NCI-H1694 treated with DMSO at 0.1 percent for 48 hours (cell line): Measurements from ENCODE around the gene ZBTB20.
A peak's percentile ranks its signal among the peaks of the same experiment; 100 is the strongest.

ENCODE experiments used
- DNase-seq: peaks from one replicate; lab custom pipeline; 2025; lab: John Stamatoyannopoulos, UW

Gene ZBTB20

DNA sequence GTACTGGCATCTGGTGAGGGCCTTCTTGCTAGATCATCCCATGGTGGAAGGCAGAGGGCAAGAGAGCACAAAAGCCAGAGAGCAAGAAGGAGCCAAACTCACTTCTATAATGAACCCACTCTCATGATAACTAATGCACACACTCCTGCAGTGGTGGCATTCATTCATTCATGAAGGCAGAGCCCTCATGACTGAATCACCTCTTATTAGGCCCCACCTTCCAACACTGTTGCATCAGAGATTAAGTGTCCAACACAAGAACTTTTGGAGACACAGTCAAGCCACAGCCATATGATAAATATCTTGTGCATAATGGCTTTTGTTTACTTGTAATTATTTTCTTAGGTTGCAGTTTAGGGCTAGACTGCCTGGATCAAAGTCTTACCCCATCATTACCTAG, 670.6 kb downstream of the ZBTB20 start:
- no peak for DNase-seq

DNA sequence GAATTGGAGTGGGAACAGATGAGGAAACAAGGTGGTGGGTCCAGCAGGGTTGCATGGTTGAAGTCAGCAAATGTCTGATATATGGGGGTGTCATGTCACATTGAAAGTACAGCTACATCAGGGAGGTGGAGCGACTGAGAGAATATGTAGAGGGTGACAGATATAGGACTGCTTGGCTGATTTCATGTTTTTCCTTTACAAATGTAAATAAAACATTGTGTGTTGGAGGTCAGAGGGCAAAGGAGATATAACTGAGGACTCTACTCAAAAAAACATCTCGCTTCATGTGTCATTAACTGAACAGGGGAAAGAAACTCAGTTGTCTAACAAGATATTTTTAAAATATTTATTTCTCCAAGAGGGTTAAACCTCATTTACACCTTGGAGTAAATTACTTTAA, 675.6 kb downstream of the ZBTB20 start:
- DNase-seq: no peak

DNA sequence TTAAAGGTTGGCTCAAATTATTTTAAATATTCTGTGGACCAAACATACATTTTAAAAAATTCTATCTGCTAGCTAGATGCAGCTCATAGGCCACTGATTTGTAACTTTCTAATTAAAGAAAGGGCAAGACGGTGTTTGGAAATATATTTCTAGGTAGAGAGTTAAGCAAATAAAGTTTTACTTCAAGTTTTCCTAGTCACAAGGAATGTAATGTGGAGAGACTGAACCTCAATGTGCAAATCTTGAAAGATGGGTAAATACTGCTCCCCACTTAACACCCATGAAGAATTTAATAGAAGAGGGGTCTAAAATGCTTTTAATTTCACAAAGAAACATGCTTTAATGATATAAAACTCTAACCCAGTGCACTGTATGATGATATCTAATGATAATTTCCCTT, 678.0 kb downstream of the ZBTB20 start:
- no peak for DNase-seq

DNA sequence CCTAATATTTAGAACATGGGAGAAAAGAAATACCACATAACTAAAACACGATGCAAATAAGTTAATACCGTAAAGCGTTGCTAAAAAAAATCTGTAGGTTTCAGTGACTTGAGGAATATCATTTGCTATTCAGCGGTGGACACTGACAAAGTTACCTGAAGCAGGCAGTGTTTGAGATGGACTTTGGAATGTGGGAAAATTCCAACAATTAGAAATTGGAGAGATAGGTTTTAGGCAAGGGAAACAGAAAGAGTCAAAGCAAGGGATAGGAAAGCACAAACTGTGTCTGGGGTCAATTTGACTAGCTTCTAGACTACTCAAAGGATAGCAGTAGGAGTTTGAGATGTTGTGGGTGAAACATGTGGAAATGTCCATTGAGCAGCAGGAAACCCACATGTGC, 680.3 kb downstream of the ZBTB20 start:
- no peak for DNase-seq

GRCh38 chr3:114466251-114466650, 680.8 kb downstream of the ZBTB20 start:
- no peak for DNase-seq

DNA sequence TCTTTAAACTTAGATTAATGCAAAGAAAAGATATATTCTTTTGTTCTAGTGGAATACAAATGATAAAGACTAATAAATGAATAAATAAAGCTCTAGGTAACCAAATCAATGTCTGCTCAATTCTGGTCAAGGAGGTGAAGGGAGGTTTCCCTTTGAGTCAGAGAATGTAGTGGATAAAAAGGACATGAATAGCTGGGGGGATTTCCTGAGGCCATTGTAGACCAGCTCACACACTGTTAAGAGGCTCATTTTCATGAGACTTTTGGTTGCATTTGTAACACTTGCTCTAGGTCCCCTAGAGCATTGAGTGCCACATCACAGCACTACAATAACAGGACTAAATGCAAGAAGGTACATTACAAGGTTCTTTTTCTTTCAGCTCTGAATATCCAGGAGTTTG, 682.5 kb downstream of the ZBTB20 start:
- DNase-seq: no peak

DNA sequence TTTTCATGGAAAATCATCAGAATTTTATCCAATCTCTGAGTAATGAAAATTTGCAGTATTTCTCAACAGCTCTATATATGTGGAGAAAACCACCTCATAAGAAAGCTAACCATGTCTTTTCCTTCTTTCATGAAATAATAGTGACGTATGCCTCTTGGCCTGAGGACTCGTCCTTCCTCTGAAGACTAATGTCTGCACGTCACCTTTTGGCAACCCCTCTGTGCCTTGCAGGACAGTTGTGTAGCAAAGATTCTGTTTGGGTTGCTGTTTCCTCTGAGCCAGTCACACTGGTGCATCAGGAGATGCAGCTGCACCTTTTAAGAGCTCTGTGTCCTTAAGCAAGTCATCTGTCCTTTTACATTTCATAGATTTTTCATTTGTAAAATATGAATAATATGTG, 684.3 kb downstream of the ZBTB20 start:
- DNase-seq: no peak

GRCh38 chr3:114460459-114460858, 686.6 kb downstream of the ZBTB20 start:
- no peak for DNase-seq

DNA sequence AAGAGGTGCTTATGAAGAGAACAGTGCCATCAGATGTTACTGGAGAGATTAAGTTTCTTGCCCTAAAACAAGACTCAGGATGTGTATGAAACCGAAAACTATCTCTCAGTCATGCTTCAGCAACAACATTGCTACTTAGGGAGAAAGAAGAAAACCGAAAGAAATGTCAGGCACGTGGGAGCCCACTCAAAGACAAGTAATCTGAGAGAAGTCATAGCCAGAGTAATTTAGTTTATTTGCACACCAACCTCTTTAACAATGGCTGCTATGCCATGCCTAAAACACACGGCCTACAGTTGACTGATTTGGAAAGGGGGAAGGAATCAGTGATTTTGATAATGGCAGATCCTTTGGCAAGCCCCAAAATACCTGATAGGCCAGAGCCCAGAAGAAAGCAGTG, 690.3 kb downstream of the ZBTB20 start:
- DNase-seq: no peak

GRCh38 chr3:114455432-114455831, 691.7 kb downstream of the ZBTB20 start:
- DNase-seq: no peak

DNA sequence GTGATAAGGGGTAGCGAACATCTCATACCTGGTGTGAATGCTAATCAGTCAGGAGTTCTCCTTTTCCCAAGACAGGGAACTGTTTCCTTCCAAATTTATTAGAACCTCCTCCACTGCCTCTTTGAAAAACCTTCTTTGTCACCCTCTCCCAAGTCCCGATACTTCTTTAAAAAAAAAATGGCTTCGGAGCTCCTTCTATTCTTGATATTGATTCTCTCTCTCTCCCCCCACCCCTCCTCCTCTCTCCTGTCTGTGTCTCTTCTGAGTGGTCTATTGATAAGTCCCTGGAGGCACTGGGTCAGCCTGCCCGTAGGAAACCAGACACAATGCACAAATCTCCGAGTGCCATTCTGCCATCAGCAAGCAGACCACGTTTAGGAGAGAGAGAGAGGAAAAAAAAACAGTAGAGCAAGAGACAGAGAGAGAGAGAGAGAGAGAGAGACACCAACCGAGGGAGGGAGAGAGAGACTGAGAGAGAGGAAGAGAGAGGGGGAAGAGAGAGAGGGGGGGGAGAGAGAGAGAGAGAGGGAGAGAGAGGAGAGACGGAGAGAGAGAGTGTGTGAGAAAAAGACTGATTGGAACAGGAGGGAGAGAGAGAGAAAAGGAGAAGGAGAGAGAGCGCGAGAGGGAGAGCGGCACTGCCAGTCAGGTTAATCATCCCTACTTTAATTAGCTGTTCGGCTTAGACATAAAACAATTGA, 692.4 kb downstream of the ZBTB20 start:
- DNase-seq: peak; percentile 37

- peak; percentile 36 for DNase-seq
Observed at GRCh38 chr3:114453361-114453780, 693.7 kb downstream of the ZBTB20 start.

DNA sequence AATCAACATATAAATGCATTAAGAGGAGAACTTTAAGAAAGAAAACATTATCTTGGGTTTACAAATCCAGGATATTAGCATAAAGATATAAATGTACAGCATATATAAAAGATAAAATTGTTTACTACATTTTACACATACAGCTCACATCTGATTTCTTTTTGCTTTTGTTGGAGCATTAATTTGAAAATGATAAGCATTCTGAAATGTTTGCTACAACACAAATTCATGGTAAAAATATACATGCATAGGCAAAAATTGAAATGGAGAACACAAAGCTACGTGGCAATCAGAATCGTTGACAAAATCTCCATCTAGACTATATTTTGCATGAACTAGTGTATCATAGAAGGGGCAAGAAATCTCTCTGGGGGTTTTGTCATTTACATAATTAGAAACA, 694.2 kb downstream of the ZBTB20 start:
- DNase-seq: peak; percentile 30

GRCh38 chr3:114452256-114452655, 694.8 kb downstream of the ZBTB20 start:
- DNase-seq: peak; percentile 14

DNA sequence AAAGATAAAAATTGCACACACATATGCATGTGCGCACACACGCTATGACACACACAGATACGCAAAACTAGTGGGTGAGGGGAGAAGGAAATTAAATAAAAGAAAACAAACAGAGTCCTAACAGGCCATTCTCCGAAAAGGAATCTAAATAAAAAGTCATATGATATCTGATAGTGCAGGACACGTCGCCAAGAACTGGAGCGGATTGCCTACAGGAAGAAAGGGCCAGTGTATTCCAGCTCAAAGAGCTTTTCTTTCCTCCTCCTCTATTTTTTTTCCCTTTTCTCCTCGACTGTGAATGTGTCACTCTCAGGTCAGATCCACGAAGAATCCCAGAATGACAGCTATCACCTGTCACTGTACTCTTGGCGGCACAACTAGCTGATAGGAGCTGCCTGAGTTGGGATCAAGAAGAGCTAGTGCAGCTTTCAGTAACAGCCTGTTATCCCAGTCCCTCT, 695.5 kb downstream of the ZBTB20 start:
- peak; percentile 33 for DNase-seq

DNA sequence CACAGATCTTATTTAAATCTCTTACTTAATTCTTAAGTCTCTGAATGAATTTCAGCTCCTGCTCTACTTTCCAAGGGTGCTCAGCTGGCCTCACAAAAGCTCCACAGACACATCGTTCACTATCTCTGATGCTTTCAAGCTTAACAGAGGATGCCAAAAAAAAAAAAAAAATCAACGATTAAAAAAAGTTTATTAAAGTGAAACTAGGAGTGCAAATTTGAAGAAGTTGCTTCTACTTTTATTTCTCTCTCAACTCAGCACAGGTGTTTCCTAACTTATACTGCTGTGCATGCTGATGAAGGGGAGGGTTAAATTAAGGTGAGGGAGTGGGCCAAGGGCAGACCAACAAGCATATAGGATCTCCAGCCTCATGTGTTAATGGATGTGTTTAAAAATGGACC, 696.0 kb downstream of the ZBTB20 start:
- DNase-seq: peak; percentile 43

- DNase-seq: peak; percentile 38
Observed at GRCh38 chr3:114450008-114450596, 697.0 kb downstream of the ZBTB20 start.

DNA sequence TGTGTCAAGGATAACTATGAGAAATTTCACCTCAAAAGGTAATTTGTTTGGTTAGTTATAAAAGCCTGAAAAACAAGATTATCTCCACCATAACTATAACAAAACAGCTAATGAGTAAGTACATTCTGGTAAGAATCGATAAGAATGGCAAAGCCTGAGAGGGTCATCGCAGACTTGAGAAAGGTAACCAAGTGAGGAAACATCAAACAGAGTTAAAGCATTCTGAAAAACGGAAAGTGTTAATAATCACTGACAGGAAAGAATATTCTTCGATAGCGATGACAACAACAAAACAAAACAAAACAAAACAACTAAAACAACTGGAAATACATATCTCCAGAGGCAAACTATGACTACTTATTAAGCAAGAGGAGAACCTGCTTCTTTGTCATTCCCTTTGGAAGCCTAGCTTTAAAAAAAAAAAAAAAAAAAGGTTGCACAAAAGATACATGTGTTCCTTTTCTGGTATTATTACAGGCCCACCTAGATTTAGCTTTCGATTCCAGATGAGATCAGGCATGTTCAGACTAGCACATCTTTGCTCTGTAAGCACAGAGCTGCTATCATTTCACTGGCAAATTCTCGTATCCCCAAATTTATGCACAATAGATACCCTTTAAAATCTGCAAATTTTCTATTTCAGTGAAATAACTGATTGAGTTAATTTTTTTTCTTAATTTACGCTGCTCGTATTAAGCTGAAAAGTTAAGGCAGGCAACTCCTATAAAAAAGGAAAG, 697.6 kb downstream of the ZBTB20 start:
- peak; percentile 38 for DNase-seq

GRCh38 chr3:114447950-114448479, 699.1 kb downstream of the ZBTB20 start:
- DNase-seq: peak; percentile 28

- peak; percentile 32 for DNase-seq
Observed at GRCh38 chr3:114447545-114447944, 699.5 kb downstream of the ZBTB20 start.

GRCh38 chr3:114446600-114446999, 700.5 kb downstream of the ZBTB20 start:
- DNase-seq: no peak

DNA sequence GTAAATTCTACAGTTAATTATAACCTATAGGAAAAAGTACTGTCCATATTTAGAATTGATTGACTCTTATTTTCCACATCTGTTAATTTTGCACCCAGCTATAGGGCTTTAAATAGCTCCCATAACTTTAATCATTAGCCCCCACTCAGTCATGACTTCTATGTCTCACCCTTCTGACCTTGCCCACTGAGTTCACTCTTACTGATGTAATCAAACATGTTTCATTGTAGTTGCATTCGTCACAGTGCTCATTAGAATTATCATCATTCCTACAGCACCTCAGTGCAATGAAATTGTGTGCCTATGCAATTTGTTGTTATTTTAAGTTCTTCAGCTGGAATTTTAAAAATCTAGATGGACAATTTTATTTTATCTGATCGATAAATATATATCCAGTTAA, 701.9 kb downstream of the ZBTB20 start:
- no peak for DNase-seq

- no peak for DNase-seq
Observed at GRCh38 chr3:114444216-114444615, 702.9 kb downstream of the ZBTB20 start.
